Measurements from ENCODE around the gene KLHL24. TPM values are rescaled to one million over a fixed set of nuclear protein-coding genes. Genes with fewer than 3 reads are reported as not detected.
A peak's percentile ranks its signal among the peaks of the same experiment; 100 is the strongest.
"Not testable (repeated sequence)": the region's sequence is repeated elsewhere in the genome, so short reads cannot be mapped to it uniquely, and the experiment has no call there.

The KLHL24 gene
- total RNA-seq, 2 donors from 2014 or later = 92.9 to 138 TPM

GRCh38 chr3:183629546-183630301 is 5.7 kb upstream of the KLHL24 start:
- peak in 1 of 2 donors; percentile 35 for ATAC-seq
- intact Hi-C loops (cut with DNase I) = loop anchor here in 1 of 2 donors (10.0 kb wide), 1 partner anchor 125 kb away; no protein-coding TSS in a partner anchor

GRCh38 chr3:183631715-183632114 is 3.7 kb upstream of the KLHL24 start:
- DNase-seq = no peak

More at GRCh38 chr3:183629546-183630301, 5.7 kb upstream of the KLHL24 start:
- no peak for DNase-seq

GRCh38 chr3:183632725-183633124 is 2.7 kb upstream of the KLHL24 start:
- intact Hi-C loops (cut with DNase I) = loop anchor here in 1 of 2 donors (10.0 kb wide), 1 partner anchor 128 kb away; no protein-coding TSS in a partner anchor
- not testable (repeated sequence) for ATAC-seq, DNase-seq

More at GRCh38 chr3:183631715-183632114, 3.7 kb upstream of the KLHL24 start:
- intact Hi-C loops (cut with DNase I) = loop anchor here in 1 of 2 donors (10.0 kb wide), 1 partner anchor 127 kb away; no protein-coding TSS in a partner anchor
- ATAC-seq = no peak

GRCh38 chr3:183634707-183635106 is 716 bp upstream of the KLHL24 start:
- no peak for DNase-seq
- intact Hi-C loops (cut with DNase I) = loop anchor here in 1 of 2 donors (10.0 kb wide), 1 partner anchor 130 kb away; no protein-coding TSS in a partner anchor
- ATAC-seq = no peak

GRCh38 chr3:183635107-183635430 is 354 bp upstream of the KLHL24 start:
- DNase-seq (no peak), ATAC-seq (no peak)
- intact Hi-C loops (cut with DNase I) = loop anchor here in 1 of 2 donors (10.0 kb wide), 1 partner anchor 130 kb away; no protein-coding TSS in a partner anchor

GRCh38 chr3:183636221-183637105 is 1.0 kb downstream of the KLHL24 start:
- DNase-seq (peak; percentile 93), ATAC-seq (peak; percentile 92 to 94)
- intact Hi-C loops (cut with DNase I) = loop anchor here in 1 of 2 donors (10.0 kb wide), 1 partner anchor 132 kb away; no protein-coding TSS in a partner anchor

- intact Hi-C loops (cut with DNase I) = loop anchor here in 1 of 2 donors (10.0 kb wide), 1 partner anchor 132 kb away; no protein-coding TSS in a partner anchor
- DNase-seq = no peak
- no peak for ATAC-seq
Observed at GRCh38 chr3:183637106-183637486, 1.7 kb downstream of the KLHL24 start.

- not testable (repeated sequence) for DNase-seq, ATAC-seq
- intact Hi-C loops (cut with DNase I) = loop anchor here in 1 of 2 donors (10.0 kb wide), 1 partner anchor 133 kb away; no protein-coding TSS in a partner anchor
Observed at GRCh38 chr3:183637633-183638032, 2.2 kb downstream of the KLHL24 start.

GRCh38 chr3:183638101-183638852 is 2.9 kb downstream of the KLHL24 start:
- ATAC-seq (no peak), DNase-seq (no peak)
- intact Hi-C loops (cut with DNase I) = loop anchor here in 1 of 2 donors (10.0 kb wide), 1 partner anchor 133 kb away; no protein-coding TSS in a partner anchor

GRCh38 chr3:183640635-183641034 is 5.2 kb downstream of the KLHL24 start:
- DNase-seq; ATAC-seq; intact Hi-C loops (cut with DNase I): not testable (repeated sequence)

GRCh38 chr3:183641882-183642281 is 6.5 kb downstream of the KLHL24 start:
- DNase-seq (no peak), ATAC-seq (peak in 1 of 2 donors; percentile 21)
- intact Hi-C loops (cut with DNase I) = no loop called here

GRCh38 chr3:183644244-183644643 is 8.8 kb downstream of the KLHL24 start:
- no peak for DNase-seq

GRCh38 chr3:183645254-183645653 is 9.8 kb downstream of the KLHL24 start:
- intact Hi-C loops (cut with DNase I) = no loop called here
- no peak for ATAC-seq
- DNase-seq = no peak

More at GRCh38 chr3:183644244-183644643, 8.8 kb downstream of the KLHL24 start:
- intact Hi-C loops (cut with DNase I) = no loop called here
- no peak for ATAC-seq

GRCh38 chr3:183650554-183650953 is 15.1 kb downstream of the KLHL24 start:
- ATAC-seq (no peak), DNase-seq (no peak)
- intact Hi-C loops (cut with DNase I) = no loop called here

- ATAC-seq = no peak
- intact Hi-C loops (cut with DNase I) = no loop called here
- DNase-seq = no peak
Observed at GRCh38 chr3:183653209-183654064, 18.0 kb downstream of the KLHL24 start.

- ATAC-seq (no peak), DNase-seq (no peak)
- intact Hi-C loops (cut with DNase I) = no loop called here
Observed at GRCh38 chr3:183654727-183655126, 19.3 kb downstream of the KLHL24 start.

- intact Hi-C loops (cut with DNase I) = no loop called here
Observed at GRCh38 chr3:183662099-183662498, 26.7 kb downstream of the KLHL24 start.

GRCh38 chr3:183664913-183665381 is 29.5 kb downstream of the KLHL24 start:
- ATAC-seq = peak in 1 of 2 donors; percentile 87
- DNase-seq = no peak
- intact Hi-C loops (cut with DNase I) = no loop called here

More at GRCh38 chr3:183662099-183662498, 26.7 kb downstream of the KLHL24 start:
- ATAC-seq (no peak), DNase-seq (no peak)

Data from left cardiac atrium (tissue), 4 donors.